Right atrium auricular region (tissue), 2 donors: ENCODE measurements around the gene RBPMS2. TPM values are rescaled to one million over a fixed set of nuclear protein-coding genes. Genes with fewer than 3 reads are reported as not detected.

ENCODE experiments used
- DNase-seq: peaks from one replicate; pipeline ENCODE4 v3.0.0-alpha.2; 2019; ENCODE audit warnings: low spot score
- H3K27ac ChIP-seq, 2 donors: fragments of 200-600 bp; sonication (generic); 1 replicate in 1 of 2; 2 replicates in 1 of 2; pipeline ENCODE4 v1.5.1; 2016 to 2019
- H3K27me3 ChIP-seq, 2 donors: fragments of 200-600 bp; sonication (generic); one replicate each; pipeline versions ENCODE4 v1.5.1 to v1.6.0; 2017 to 2019
- H3K36me3 ChIP-seq: fragments of 200-600 bp; sonication (generic); one replicate; pipeline ENCODE4 v1.5.1; 2016
- H3K4me1 ChIP-seq, 2 donors: fragments of 200-600 bp; sonication (generic); one replicate each; pipeline versions ENCODE4 v1.5.1 to v1.6.0; 2017 to 2019
- H3K4me3 ChIP-seq, 2 donors: fragments of 200-600 bp; sonication (generic); 1 replicate in 1 of 2; 2 replicates in 1 of 2; pipeline ENCODE4 v1.5.1; 2017 to 2019; ENCODE audit warnings: mild to moderate bottlenecking in 1 of 2, moderate library complexity in 1 of 2
- H3K9me3 ChIP-seq, 2 donors: fragments of 200-600 bp; sonication (generic); one replicate each; pipeline ENCODE4 v1.5.1; 2019
- total RNA-seq, 2 donors: library from RNA; depleted of rRNA; stranded (reverse); fragments of >200 nt; gene quantifications; one replicate each; pipeline ENCODE4 v1.1.0, GENCODE V29; 2016
- TF ChIP-seq, protein P1 (sequence below), 2 donors: fragments of 200-600 bp; sonication (generic); IDR thresholded peaks; one replicate each; pipeline ENCODE4 v1.5.1; 2019; ENCODE audit warnings: antibody characterized with exemption in 2 of 2

RBPMS2 gene
- total RNA-seq, 2 donors from 2014 or later, result 84.2 to 85.0 TPM

DNA sequence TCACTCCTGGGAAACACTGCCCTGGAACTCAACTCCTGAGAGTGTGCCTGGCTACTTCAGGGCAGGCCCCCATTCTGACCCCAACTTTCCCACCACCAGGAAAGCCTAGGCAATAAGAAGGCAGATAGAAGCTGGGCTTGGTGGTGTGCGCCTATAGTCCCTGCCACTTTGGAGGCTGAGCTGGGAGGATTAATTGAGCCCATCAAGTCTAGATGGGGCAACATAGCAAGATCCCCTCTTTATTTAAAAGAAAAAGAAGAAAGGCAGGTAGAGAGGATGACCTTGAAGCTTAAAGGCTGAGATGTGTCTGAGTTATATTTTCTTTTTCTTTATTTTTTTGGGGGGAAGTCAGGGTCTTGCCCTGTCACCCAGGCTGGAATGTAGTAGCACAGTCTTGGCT, 4.2 kb upstream of the RBPMS2 start:
- Histone ChIP-seq H3K9me3 (no peaks in the 10 kb centered on the region), H3K4me1 (peaks cover 0 to 11% of the 10 kb centered on the region in 2 donors), H3K27me3 (no peaks in the 10 kb centered on the region), H3K27ac (no peak overlapping the region), H3K36me3 (no peaks in the 10 kb centered on the region), H3K4me3 (no peak overlapping the region)
- no peak for DNase-seq
- TF ChIP-seq, protein P1, sequence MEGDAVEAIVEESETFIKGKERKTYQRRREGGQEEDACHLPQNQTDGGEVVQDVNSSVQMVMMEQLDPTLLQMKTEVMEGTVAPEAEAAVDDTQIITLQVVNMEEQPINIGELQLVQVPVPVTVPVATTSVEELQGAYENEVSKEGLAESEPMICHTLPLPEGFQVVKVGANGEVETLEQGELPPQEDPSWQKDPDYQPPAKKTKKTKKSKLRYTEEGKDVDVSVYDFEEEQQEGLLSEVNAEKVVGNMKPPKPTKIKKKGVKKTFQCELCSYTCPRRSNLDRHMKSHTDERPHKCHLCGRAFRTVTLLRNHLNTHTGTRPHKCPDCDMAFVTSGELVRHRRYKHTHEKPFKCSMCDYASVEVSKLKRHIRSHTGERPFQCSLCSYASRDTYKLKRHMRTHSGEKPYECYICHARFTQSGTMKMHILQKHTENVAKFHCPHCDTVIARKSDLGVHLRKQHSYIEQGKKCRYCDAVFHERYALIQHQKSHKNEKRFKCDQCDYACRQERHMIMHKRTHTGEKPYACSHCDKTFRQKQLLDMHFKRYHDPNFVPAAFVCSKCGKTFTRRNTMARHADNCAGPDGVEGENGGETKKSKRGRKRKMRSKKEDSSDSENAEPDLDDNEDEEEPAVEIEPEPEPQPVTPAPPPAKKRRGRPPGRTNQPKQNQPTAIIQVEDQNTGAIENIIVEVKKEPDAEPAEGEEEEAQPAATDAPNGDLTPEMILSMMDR (IDR thresholded peaks at IDR 0.05), result no peak

DNA sequence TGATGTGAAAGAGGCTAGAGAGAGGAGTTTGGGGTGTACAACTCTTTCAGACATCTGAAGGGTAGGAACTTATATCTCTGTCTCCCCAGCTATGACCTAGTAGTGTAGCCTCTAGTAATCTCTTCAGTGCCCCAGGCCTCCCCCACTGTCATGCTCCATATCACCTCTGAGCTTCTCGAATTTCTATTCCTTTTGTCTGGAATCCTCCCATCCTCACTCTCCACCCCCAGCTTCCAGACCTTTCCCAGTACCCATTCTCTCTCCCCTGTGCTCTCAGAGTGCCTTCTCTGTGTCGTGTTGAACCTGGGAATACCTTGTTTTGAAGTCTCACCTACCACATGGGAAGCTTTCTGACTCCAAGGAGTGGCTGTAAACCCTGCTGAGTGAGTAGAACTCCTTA, 3.6 kb upstream of the RBPMS2 start:
- Histone ChIP-seq H3K4me3 (no peak overlapping the region), H3K4me1 (peaks cover 0 to 11% of the 10 kb centered on the region in 2 donors), H3K36me3 (no peaks in the 10 kb centered on the region), H3K27ac (no peak overlapping the region), H3K27me3 (no peaks in the 10 kb centered on the region), H3K9me3 (no peaks in the 10 kb centered on the region)
- TF ChIP-seq, protein P1 (IDR thresholded peaks at IDR 0.05), result no peak
- no peak for DNase-seq

DNA sequence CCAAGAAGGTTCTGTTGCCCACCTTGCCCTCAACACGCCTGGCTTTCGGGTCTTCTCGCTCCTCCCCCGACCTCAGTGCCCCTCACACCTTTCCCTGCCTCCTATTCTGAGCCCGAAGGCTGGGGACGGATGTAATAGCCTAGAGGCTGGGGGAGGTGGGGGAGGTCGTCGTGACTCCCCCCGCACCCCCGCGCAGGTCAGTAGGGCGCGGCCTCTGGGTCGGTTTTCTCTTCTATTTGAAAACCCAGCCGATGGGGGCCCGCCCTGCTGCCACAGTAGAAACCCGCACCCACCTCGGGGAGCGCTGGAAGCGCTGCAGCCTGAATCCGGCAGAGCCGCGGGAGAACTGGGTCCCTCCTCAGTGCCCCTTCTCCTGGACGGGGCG, 1.0 kb upstream of the RBPMS2 start:
- TF ChIP-seq, protein P1 (IDR thresholded peaks at IDR 0.05), result no peak

DNA sequence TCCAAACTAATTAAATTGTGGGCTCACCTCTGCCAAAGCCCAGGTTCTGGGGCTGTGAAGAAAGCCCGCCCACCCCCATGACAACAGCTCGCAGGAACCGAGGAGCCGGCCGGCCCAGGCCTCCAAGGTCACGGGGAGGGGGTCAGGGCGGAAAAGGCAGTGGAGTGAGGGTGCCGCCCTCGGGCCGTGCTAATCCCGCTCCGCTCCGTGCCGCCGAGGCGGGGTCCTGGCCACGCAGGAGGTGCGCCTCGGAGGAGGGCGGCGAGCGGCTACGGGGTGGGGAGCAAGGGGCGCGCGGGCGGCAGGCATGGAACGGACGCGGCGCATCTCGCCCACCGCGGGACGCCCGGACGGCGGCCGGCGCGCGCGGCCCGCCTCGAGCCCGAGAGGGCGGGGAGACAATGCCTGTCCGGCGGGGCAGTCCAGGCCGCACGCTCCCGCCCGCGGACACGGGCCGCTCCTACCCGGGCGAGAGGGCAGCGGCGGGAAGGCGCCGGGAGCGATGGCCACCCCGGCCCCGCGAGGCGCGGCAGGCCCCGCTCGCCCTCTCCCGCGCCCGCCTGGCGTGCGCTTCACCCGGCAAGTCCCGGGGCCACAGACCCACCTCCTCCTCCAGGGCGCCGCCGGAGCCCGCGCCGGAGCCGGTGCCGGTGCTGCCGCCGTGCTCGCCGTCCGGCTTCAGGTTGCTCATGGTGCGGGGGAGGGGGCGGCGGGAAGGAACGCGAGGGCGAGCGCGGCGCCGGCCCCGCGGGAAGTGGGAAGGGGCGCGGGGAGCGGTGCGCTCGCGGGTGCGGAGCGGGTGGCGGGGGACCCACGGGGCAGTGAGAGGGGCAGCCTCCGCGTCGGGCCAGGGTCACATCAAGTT, 528 bp downstream of the RBPMS2 start:
- Histone ChIP-seq H3K27me3 (no peaks in the 10 kb centered on the region), H3K36me3 (no peaks in the 10 kb centered on the region), H3K27ac (peak overlapping the region; percentile 89 to 90), H3K4me1 (peaks cover 0 to 26% of the 10 kb centered on the region in 2 donors), H3K4me3 (peak overlapping the region; percentile 56 to 83), H3K9me3 (no peaks in the 10 kb centered on the region)
- TF ChIP-seq, protein P1 (IDR thresholded peaks at IDR 0.05), result no peak
- no peak for DNase-seq

More for the DNA sequence above, 1.0 kb upstream of the RBPMS2 start:
- Histone ChIP-seq H3K9me3 (no peaks in the 10 kb centered on the region), H3K4me3 (peak overlapping the region; percentile 56 to 83), H3K27me3 (no peaks in the 10 kb centered on the region), H3K4me1 (peaks cover 0 to 26% of the 10 kb centered on the region in 2 donors), H3K27ac (peak overlapping the region; percentile 90 to 91), H3K36me3 (no peaks in the 10 kb centered on the region)
- no peak for DNase-seq

DNA sequence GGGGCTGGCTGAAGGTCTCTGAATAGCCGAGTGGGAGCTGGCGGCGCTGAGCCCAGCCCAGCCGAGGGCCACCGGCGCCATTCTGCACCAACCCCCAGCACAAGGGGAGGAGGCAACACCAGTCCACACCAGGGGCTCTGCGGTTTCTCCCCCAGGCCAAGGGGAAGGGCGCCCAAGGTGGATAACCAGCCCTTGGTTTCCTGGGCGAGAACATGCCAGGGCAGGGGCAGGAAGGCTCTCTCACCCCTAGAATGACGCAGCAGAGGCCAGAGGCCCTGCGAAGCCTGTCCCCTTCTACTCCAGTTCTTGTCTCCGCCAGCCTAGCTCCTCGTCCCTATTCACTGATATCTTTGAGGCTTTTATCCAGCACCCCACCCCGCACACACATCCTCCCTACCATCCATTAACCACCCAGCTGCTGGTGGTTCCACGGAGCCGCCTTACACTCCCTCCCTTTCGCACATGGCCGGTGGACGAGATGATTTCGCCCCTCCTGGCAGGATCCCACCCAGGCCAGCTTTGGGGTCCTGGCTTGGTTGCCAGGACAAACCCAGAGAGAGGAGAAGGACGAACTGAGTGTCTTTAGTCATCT, 1.3 kb downstream of the RBPMS2 start:
- Histone ChIP-seq H3K4me3 (peak overlapping the region; percentile 56 to 83), H3K4me1 (peaks cover 0 to 26% of the 10 kb centered on the region in 2 donors), H3K27ac (peak overlapping the region; percentile 89 to 90), H3K9me3 (no peaks in the 10 kb centered on the region), H3K27me3 (no peaks in the 10 kb centered on the region), H3K36me3 (no peaks in the 10 kb centered on the region)
- TF ChIP-seq, protein P1 (IDR thresholded peaks at IDR 0.05), result no peak
- DNase-seq, result no peak
